ENCODE results near the gene CHMP4A.
"Not testable (repeated sequence)": the region's sequence is repeated elsewhere in the genome, so short reads cannot be mapped to it uniquely, and the experiment has no call there.

The CHMP4A gene

GRCh38 chr14:24246765-24247212, 33.5 kb upstream of the CHMP4A start:
- TF ChIP-seq CTCF (IDR thresholded peaks at IDR 0.05; ENCODE audit: borderline replicate concordance, insufficient read depth, low read depth, low read length) = no peak
- H3K4me3 ChIP-seq (ENCODE audit: low read depth, low read length) = no peak overlapping the region

DNA sequence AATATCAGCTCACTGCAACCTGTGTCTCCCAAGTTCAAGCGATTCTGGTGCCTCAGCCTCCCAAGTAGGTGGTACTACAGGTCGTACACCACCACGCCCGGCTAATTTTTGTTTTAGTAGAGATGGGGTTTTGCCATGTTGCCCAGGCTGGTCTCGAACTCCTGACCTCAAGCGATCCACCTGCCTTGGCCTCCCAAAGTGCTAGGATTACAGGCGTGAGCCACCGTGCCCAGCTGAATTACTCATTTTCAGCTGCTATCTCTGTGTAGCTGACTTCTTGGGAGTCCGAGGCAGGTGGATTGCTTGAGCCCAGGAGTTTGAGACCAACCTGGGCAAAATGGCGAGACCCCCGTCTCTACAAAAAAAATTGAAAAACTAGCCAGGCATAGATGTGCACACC, 32.1 kb upstream of the CHMP4A start:
- H3K4me3 ChIP-seq (ENCODE audit: low read depth, low read length) = not testable (repeated sequence)

- H3K4me3 ChIP-seq (ENCODE audit: low read depth, low read length) = peak overlapping the region; percentile 12
- no peak for TF ChIP-seq CTCF (IDR thresholded peaks at IDR 0.05; ENCODE audit: borderline replicate concordance, insufficient read depth, low read depth, low read length)
Observed at GRCh38 chr14:24243336-24243836, 30.1 kb upstream of the CHMP4A start.

- H3K4me3 ChIP-seq (ENCODE audit: low read depth, low read length) = peak overlapping the region; percentile 44
- no peak; the same call in none of the 2 replicates for TF ChIP-seq CTCF (IDR thresholded peaks at IDR 0.05; ENCODE audit: borderline replicate concordance, insufficient read depth, low read depth, low read length)
Observed at GRCh38 chr14:24241829-24242443, 28.6 kb upstream of the CHMP4A start.

- TF ChIP-seq CTCF (IDR thresholded peaks at IDR 0.05; ENCODE audit: borderline replicate concordance, insufficient read depth, low read depth, low read length) = no peak
- no peak overlapping the region for H3K4me3 ChIP-seq (ENCODE audit: low read depth, low read length)
Observed at GRCh38 chr14:24240110-24240918, 27.0 kb upstream of the CHMP4A start.

GRCh38 chr14:24238527-24239037, 25.3 kb upstream of the CHMP4A start:
- no peak overlapping the region for H3K4me3 ChIP-seq (ENCODE audit: low read depth, low read length)
- no peak for TF ChIP-seq CTCF (IDR thresholded peaks at IDR 0.05; ENCODE audit: borderline replicate concordance, insufficient read depth, low read depth, low read length)

GRCh38 chr14:24238123-24238522, 24.8 kb upstream of the CHMP4A start:
- H3K4me3 ChIP-seq (ENCODE audit: low read depth, low read length) = no peak overlapping the region
- no peak for TF ChIP-seq CTCF (IDR thresholded peaks at IDR 0.05; ENCODE audit: borderline replicate concordance, insufficient read depth, low read depth, low read length)

Measured in GM12875 (cell line).